K562 (cell line): ENCODE data around the gene TAC1. TPM values are rescaled to one million over a fixed set of nuclear protein-coding genes. Genes with fewer than 3 reads are reported as not detected.
"Not testable (repeated sequence)": the region's sequence is repeated elsewhere in the genome, so short reads cannot be mapped to it uniquely, and the experiment has no call there.

Experiments used
- ATAC-seq: fragments of 200-7000 bp; cut with Tn5 transposase; 3 replicates; pipeline ENCODE4 v1.9.1; 2020; ENCODE audit warnings: moderate library complexity
- BruUV-seq: library from RNA; stranded (reverse); fragments of 400-500 nt; replicated peaks from 2 replicates; lab custom pipeline; 2021; lab: Mats Ljungman, UMichigan
- CTCF ChIA-PET: fragments of 300-600 bp; formaldehyde crosslinking; extraction: SDS; loops from one replicate; lab custom pipeline; 2021; ENCODE audit warnings: low intra/inter-chr PET ratio; lab: Yijun Ruan, JAX
- POLR2A ChIA-PET: fragments of 300-600, 350-650 bp; sonication (Branson Sonifier 250); formaldehyde crosslinking; extraction: SDS; loops from one replicate; lab custom pipeline; 2021; ENCODE audit warnings: antibody characterized with exemption, inconsistent platforms; lab: Yijun Ruan, JAX
- DNase-seq, 4 experiments: peaks; one replicate each; pipeline versions ENCODE4 v3.0.0 to v3.0.0-alpha.2; 2011 to 2018; ENCODE audit warnings: low spot score in 3 of 4, mixed read lengths in 3 of 4; ENCODE audit errors: extremely low read depth in 1 of 4
- FAIRE-seq: peaks from 2 replicates; lab custom pipeline; 2011; peaks lifted over from hg19 to GRCh38; lab: Jason Lieb, UNC
- H2AFZ ChIP-seq: 2 replicates; pipeline ENCODE4 v1.6.0; 2011; ENCODE audit warnings: low read depth, low read length, control low read depth, inconsistent platforms
- H3K27ac ChIP-seq: fragments of 200-600 bp; 3 replicates; pipeline ENCODE4 v1.8.0; 2011; ENCODE audit warnings: low read depth, mild to moderate bottlenecking, control low read depth, inconsistent platforms, low read length, moderate library complexity, mixed read lengths; ENCODE audit errors: extremely low read depth
- H3K27me3 ChIP-seq, 2 experiments: fragments of 300-600 bp in 1 of 2; 2 replicates in 1 of 2; 3 replicates in 1 of 2; pipeline versions ENCODE4 v1.6.0 to v1.8.0; 2011; ENCODE audit warnings: inconsistent platforms in 2 of 2, low read length in 2 of 2, mild to moderate bottlenecking in 1 of 2, mixed read lengths in 1 of 2, moderate library complexity in 1 of 2; ENCODE audit not compliant: control insufficient read depth in 2 of 2, insufficient read depth in 2 of 2
- H3K36me3 ChIP-seq: fragments of 300-600 bp; 3 replicates; pipeline ENCODE4 v1.8.0; 2011; ENCODE audit warnings: mild to moderate bottlenecking, low read length, inconsistent platforms; ENCODE audit not compliant: control insufficient read depth, insufficient read depth
- H3K4me1 ChIP-seq, 2 experiments: fragments of 200-600 bp in 1 of 2; replicated peaks in 1 of 2; 2 replicates in 1 of 2; 3 replicates in 1 of 2; pipeline versions ENCODE4 v1.5.1 to v1.8.0; 2011; ENCODE audit warnings: inconsistent platforms in 2 of 2, low read length in 2 of 2, mild to moderate bottlenecking in 1 of 2, mixed read lengths in 1 of 2, moderate library complexity in 1 of 2; ENCODE audit not compliant: control insufficient read depth in 2 of 2, insufficient read depth in 2 of 2
- H3K4me2 ChIP-seq: 2 replicates; pipeline ENCODE4 v1.6.1; 2011; ENCODE audit warnings: low read length, control low read depth, inconsistent platforms, mixed read lengths; ENCODE audit not compliant: insufficient read depth
- H3K4me3 ChIP-seq: fragments of 200-600 bp; sonication (generic), shearing (Covaris generic); 2 replicates; pipeline ENCODE4 v1.5.1; 2016; ENCODE audit warnings: control low read depth, inconsistent platforms
- H3K79me2 ChIP-seq: fragments of 200-600 bp; 3 replicates; pipeline ENCODE4 v1.8.0; 2011; ENCODE audit warnings: low read length, inconsistent platforms; ENCODE audit not compliant: control insufficient read depth, insufficient read depth
- H3K9ac ChIP-seq, 2 experiments: 2 replicates each; pipeline versions ENCODE4 v1.6.0 to v1.6.1; 2011; ENCODE audit warnings: low read depth in 2 of 2, low read length in 2 of 2, control low read depth in 1 of 2, inconsistent platforms in 1 of 2, mild to moderate bottlenecking in 1 of 2, mixed read lengths in 1 of 2; ENCODE audit not compliant: insufficient read depth in 1 of 2
- H3K9me1 ChIP-seq: one replicate; pipeline ENCODE4 v1.6.0; 2011; ENCODE audit warnings: inconsistent platforms, mild to moderate bottlenecking, low read length, moderate library complexity; ENCODE audit not compliant: control insufficient read depth, insufficient read depth
- H3K9me3 ChIP-seq: replicated peaks from 2 replicates; pipeline ENCODE4 v1.5.1; 2011; ENCODE audit warnings: low read depth, low read length, inconsistent platforms; ENCODE audit not compliant: control insufficient read depth, insufficient read depth
- H4K20me1 ChIP-seq: replicated peaks from 2 replicates; pipeline ENCODE4 v1.6.1; 2011; ENCODE audit warnings: low read length, inconsistent platforms, mixed read lengths; ENCODE audit not compliant: control insufficient read depth, insufficient read depth
- CBFA2T3 ChIP-seq: fragments of 450-650 bp; IDR thresholded peaks from 2 replicates; pipeline ENCODE4 v1.6.1; 2017
- CBX8 ChIP-seq: fragments of 200-600 bp; sonication (generic); IDR thresholded peaks from 2 replicates; pipeline ENCODE4 v1.6.1; 2012; ENCODE audit warnings: borderline replicate concordance, mixed run types, low read depth, mild to moderate bottlenecking, moderate library complexity, mixed read lengths, low read length, control low read depth, inconsistent platforms; ENCODE audit not compliant: poor library complexity, severe bottlenecking; ENCODE audit errors: extremely low read depth
- CCAR2 ChIP-seq: fragments of 200-400 bp; formaldehyde crosslinking; IDR thresholded peaks from 2 replicates; pipeline ENCODE4 v1.6.1; 2017; ENCODE audit warnings: mild to moderate bottlenecking, low read depth, low read length
- E2F3 ChIP-seq: fragments of 250-450 bp; sonication (Bioruptor Pico); IDR thresholded peaks from 2 replicates; pipeline ENCODE4 v1.4.0; 2020; ENCODE audit warnings: mild to moderate bottlenecking
- EP300 ChIP-seq: IDR thresholded peaks from 2 replicates; pipeline ENCODE4 v1.6.1; 2012; ENCODE audit warnings: low read length, improper control_type of control experiment
- KDM1A ChIP-seq, 2 experiments: fragments of 450-650 bp; IDR thresholded peaks; 2 replicates each; pipeline ENCODE4 v1.6.1; 2016; ENCODE audit warnings: mild to moderate bottlenecking in 2 of 2
- LCOR ChIP-seq: sonication (generic); formaldehyde crosslinking; IDR thresholded peaks from 2 replicates; pipeline ENCODE4 v1.8.0; 2022; ENCODE audit warnings: mild to moderate bottlenecking, missing genetic modification reagents
- PHF21A ChIP-seq: fragments of 450-650 bp; IDR thresholded peaks from 2 replicates; pipeline ENCODE4 v1.6.1; 2017; ENCODE audit warnings: low read depth, borderline replicate concordance
- PHF8 ChIP-seq: fragments of 200-600 bp; sonication (generic); IDR thresholded peaks from 2 replicates; pipeline ENCODE4 v1.6.1; 2012; ENCODE audit warnings: mixed run types, mild to moderate bottlenecking, inconsistent platforms, low read length, moderate library complexity, borderline replicate concordance
- RCOR1 ChIP-seq, 2 experiments: IDR thresholded peaks; 2 replicates each; pipeline ENCODE4 v1.6.1; 2012; ENCODE audit warnings: low read depth in 2 of 2, low read length in 2 of 2, borderline replicate concordance in 1 of 2, improper control_type of control experiment in 1 of 2
- ZBTB2 ChIP-seq: fragments of 450-650 bp; IDR thresholded peaks from 2 replicates; pipeline ENCODE4 v1.6.1; 2016; ENCODE audit warnings: antibody characterized with exemption
- ZFPM2 ChIP-seq: fragments of 250-450 bp; sonication (Bioruptor Pico); IDR thresholded peaks from 2 replicates; pipeline ENCODE4 v1.5.1; 2022; ENCODE audit warnings: mild to moderate bottlenecking
- ZNF280A ChIP-seq: fragments of 450-650 bp; IDR thresholded peaks from 2 replicates; pipeline ENCODE4 v1.6.1; 2018; ENCODE audit warnings: mild to moderate bottlenecking, low read depth; ENCODE audit not compliant: partially characterized antibody
- WGBS: fragments of 100-300 bp; shearing (Covaris generic); methylation state at CpG from one replicate; pipeline ENCODE4 v1.1.6; 2016; ENCODE audit warnings: low coverage, mixed read lengths; ENCODE audit not compliant: insufficient coverage; ENCODE audit errors: missing lambda C conversion rate; 5-methylcytosine and 5-hydroxymethylcytosine counted together
- in situ Hi-C: fragments of 300-500 bp; cut with MboI; formaldehyde crosslinking; loops from 4 replicates; pipeline ENCODE4 v1.15.0; 2018; ENCODE audit warnings: inconsistent platforms, mixed read lengths
- intact Hi-C: fragments of 100-400 bp; cut with micrococcal nuclease; formaldehyde crosslinking; loops from 2 replicates; pipeline ENCODE4 v1.14.2; 2022
- polyA plus RNA-seq, 8 experiments: library from polyadenylated mRNA; depleted of rRNA in 4 of 8; stranded (reverse) in 5 of 8; unstranded in 3 of 8; fragments of >200 nt; fragmentation: Nextera tagmentation in 2 of 8; fragmentation: Illumina TruSeq in 1 of 8; extraction: Ambion mirVana in 2 of 8; extraction: Trizol in 1 of 8; gene quantifications; 2 replicates each; pipeline versions ENCODE4 v1.2.1 to v1.2.3, GENCODE V29; 2011 to 2014; ENCODE audit warnings: inconsistent platforms in 1 of 8, missing spikeins in 1 of 8
- total RNA-seq, 7 experiments: library from RNA; depleted of rRNA in 6 of 7; stranded (reverse); fragments of >200 nt in 6 of 7; fragmentation: Illumina TruSeq in 2 of 7; extraction: Trizol in 2 of 7; gene quantifications; 2 replicates each; pipeline versions ENCODE4 v1.2.1 to v1.2.3, GENCODE V29; 2011 to 2021; ENCODE audit warnings: low replicate concordance in 1 of 7

Gene TAC1
- total and polyA plus RNA-seq, 9 of the 15 experiments (the other 6 are each of a cell fraction or from before 2014, with no cell fraction given): 0.06 to 0.12 TPM; not detected in 7

- intact Hi-C loops (no loop called here), in situ Hi-C loops (no loop called here)
- no peak overlapping the region for H3K4me2 ChIP-seq
- no peak overlapping the region for H2AFZ ChIP-seq
- no peak overlapping the region for H3K27ac ChIP-seq
- H3K9ac ChIP-seq: no peak overlapping the region
- no TSS peak for BruUV-seq
- DNase-seq (no peak), ATAC-seq (no peak), FAIRE-seq (no peak)
- no peaks in the 10 kb centered on the region for H4K20me1 ChIP-seq
- H3K4me1 ChIP-seq: no peaks in the 10 kb centered on the region; a peak in 1 of 5 replicates
- CTCF ChIA-PET: no interaction called here
- H3K9me3 ChIP-seq: no peaks in the 10 kb centered on the region
- TF ChIP-seq E2F3 (CRISPR knock-in tag): no peak
- no peak for TF ChIP-seq EP300
- no peak for TF ChIP-seq RCOR1 (IDR thresholded peaks at IDR 0.05; ENCODE audit: borderline replicate concordance in 1 of 2, low read depth in 2 of 2, low read length in 2 of 2)
- TF ChIP-seq ZNF280A: no peak
- TF ChIP-seq CBFA2T3: no peak
- no peak for TF ChIP-seq PHF8
- TF ChIP-seq ZBTB2: no peak
- no peak for TF ChIP-seq LCOR
- no peak for TF ChIP-seq KDM1A (IDR thresholded peaks at IDR 0.05)
- no peak for TF ChIP-seq CBX8
- no peak for TF ChIP-seq ZFPM2 (CRISPR knock-in tag)
- TF ChIP-seq CCAR2: no peak
- TF ChIP-seq PHF21A: no peak
- no peaks in the 10 kb centered on the region for H3K79me2 ChIP-seq
- H3K36me3 ChIP-seq: no peaks in the 10 kb centered on the region
- no peaks in the 10 kb centered on the region for H3K9me1 ChIP-seq
- H3K4me3 ChIP-seq: no peak overlapping the region
- POLR2A ChIA-PET: interaction anchor here (0.7 kb wide), 1 partner anchor 12 kb away, joined by 3 read pairs; no protein-coding TSS in a partner anchor
- peaks cover 0 to 5% of the 10 kb centered on the region in 2 experiments; a peak in 4 of 5 replicates for H3K27me3 ChIP-seq
- 1% methylated on average over 4 of the region's 4 CpGs for WGBS
These were observed 40.4 kb downstream of the TAC1 start for GRCh38 chr7:97772045-97772901.

GRCh38 chr7:97786398-97786797 lies 54.5 kb downstream of the TAC1 start:
- H3K27me3 ChIP-seq, H3K4me3 ChIP-seq, H3K9me1 ChIP-seq, in situ Hi-C loops, POLR2A ChIA-PET, H3K27ac ChIP-seq, H3K4me2 ChIP-seq, H3K4me1 ChIP-seq, intact Hi-C loops, ATAC-seq, H3K79me2 ChIP-seq, FAIRE-seq, H2AFZ ChIP-seq, H3K9me3 ChIP-seq, DNase-seq, BruUV-seq, CTCF ChIA-PET, H4K20me1 ChIP-seq, H3K9ac ChIP-seq, H3K36me3 ChIP-seq: not testable (repeated sequence)
- 0% methylated on average over 6 of the region's 7 CpGs for WGBS
